GM21360 (cell line): Measurements from ENCODE around the gene HBS1L.

ENCODE experiments used
- ATAC-seq: cut with Tn5 transposase; IDR thresholded peaks from one replicate; pipeline ENCODE4 v1.9.1; 2021; ENCODE audit warnings: mild to moderate bottlenecking, moderate library complexity; ENCODE audit not compliant: unreplicated experiment

HBS1L gene

DNA sequence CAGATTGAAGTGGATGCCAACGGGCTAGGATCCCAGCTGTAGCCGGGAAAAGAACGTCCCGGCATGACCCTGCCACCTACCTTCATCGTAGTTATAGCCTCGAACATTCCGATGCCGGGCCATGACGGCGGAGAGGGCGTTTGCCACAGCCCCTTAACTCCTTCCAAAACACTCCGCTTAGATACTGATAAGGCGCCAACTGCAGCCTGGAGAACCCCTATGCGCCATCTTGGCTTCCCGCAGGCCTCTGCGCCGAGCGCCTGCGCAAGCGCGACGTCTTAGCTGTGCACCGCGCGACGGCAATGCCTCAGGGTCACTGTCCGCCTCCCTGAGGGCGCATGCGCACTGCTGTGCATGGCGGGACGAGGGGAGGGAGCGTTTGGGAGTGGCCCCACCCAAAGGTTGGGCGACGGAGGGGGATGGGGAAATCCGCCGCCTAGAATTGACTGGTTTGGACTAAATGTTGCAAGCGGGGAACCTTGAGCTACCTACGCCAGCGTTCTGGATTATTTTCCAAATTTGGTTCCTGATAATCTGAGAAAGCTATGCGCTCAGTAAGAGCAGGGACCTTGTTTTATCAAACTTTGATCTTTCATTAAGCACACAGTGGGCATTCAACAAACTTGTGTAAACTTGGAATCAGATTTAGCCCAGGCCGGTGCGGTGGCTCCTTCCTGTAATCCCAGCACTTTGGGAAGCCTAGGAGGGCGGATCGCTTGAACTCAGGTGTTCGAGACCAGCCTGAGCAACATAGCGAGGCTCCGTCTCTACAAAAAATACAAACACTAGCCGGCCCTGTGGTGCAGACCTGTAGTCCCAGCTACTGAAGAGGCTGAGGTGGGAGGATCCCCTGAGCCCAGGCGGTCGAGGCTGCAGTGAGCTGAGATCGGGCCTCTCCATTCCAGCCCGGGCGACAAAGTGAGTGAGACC, at the start of gene HBS1L:
Gene HBS1L (minus strand): TSS at position 254 of the 930 bp plus-strand sequence. CDS start 131 bp downstream, at position 123.
- ATAC-seq, result peak; percentile 95

DNA sequence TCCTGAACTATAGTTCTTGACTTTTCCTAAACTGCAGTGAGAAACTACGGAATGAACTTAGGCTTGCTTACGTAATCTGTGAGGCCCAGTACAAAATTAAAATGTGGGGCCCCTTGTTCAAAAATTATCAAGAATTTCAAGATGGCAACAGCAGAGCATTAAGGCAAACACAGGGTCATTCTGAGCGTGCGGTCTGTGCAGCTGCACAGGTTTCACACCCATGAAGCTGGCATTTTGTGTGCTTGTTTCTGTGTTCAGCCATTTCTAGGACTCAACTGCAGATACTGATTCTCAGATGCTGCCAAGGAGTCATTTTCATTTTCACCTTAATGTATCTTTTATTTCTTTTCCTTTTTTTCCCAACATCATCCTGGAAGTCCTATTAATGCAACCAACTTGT, 49.6 kb upstream of the HBS1L start:
- ATAC-seq, result no peak

DNA sequence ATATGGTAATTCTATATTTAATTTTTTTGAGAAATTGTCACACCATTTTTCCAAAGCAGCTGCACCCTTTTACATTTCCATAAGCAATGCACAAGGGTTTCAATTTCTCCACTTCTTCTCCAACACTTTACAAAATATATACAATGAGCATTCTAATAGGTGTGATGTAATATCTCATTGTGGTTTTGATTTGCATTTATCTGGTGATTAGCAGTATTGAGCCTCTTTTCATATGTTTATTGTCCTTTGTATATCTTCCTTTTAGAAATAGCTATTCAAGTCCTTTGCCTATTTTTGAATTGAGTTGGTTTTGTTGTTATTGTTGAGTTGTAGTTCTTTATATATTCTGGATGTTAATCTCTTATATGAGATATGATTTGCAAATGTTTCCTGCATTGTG, 47.6 kb upstream of the HBS1L start:
- no peak for ATAC-seq

DNA sequence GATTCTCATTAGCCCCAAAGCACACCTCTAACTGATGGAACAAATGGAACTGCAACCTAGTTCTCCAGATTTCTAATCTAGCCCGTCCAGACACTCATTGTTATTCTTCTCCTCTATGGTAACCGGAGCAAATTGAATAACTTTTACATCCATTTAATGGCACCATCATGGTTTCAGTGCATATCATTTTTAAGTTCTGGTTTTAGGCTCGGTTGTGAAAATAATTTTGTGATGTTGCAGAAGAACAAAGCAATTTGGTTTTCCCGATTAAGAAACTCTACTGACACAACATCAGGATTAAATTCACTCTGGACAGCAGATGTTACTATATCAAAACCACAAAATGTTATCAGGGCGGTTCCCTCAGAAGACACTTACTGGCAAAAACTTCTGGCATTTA, 42.5 kb upstream of the HBS1L start:
- ATAC-seq, result no peak

DNA sequence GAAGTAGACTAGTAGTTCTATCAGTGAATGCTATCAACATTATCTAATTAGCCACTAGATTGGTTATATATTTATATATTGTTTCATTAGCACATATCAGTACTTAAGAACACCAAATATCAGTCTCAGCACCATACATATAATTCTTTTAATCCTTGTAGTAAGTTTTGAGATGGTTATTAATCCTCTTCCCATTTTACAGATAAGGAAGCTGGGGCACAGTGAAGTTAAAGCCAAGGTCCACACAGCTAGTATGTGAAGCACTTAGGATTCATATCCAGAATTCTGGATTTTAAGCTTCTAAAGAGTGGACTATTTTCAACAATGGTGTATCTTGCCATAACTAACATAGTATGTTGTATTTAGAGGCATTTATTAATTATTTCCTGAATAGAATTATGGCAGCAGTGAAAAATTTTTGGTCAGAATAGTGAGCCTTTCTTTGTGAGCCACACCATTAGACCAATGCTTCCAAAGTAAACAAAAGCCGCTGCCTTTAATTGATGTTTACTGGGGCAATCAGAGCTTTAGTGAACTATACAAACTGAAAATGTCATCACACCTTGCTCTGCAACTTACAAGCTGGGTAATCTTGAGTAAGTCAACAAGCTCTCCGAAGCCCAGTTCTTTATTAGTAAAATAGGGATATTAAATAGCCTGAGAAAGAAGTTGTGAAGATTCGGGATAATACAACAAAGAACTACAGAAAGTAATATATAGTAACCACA, 41.9 kb upstream of the HBS1L start:
- ATAC-seq, result no peak

DNA sequence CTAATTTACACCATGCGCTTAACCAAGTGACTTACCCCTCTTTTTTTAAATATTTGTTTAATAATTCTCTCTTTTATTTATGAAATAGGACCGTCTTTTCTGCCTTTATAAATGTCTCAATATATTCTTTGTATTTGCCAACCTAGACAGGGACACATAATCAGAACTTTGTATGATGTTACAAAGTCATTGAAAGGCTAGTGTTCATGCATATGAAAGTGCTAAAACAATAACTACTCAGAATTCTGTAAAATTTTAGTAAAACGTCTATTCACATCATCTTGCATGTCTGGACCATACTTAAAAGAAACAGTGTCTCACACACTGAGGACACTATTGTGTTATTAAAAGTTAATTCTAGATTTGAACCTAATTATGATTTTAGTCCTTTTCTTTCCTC, 41.1 kb upstream of the HBS1L start:
- ATAC-seq, result no peak

DNA sequence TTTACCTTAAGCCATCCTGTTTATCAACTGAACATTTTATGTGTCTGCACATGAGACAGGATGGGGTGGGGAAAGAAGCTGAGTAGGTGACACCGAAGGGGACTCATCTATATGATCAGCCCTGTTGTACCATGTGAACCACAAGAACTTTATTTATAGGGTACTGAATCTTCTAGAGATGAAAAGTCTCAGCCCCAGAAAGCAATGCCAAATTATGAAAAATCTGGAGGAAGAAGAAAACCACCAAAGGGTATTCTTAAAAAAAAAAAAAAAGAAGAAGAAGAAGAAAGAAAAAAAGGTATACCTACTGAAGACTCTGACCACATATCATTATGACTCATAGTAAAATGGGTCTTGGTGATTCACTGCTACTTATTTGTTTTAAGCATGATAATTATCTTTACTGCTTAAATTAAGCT, 39.8 kb upstream of the HBS1L start:
- peak; percentile 56 for ATAC-seq

DNA sequence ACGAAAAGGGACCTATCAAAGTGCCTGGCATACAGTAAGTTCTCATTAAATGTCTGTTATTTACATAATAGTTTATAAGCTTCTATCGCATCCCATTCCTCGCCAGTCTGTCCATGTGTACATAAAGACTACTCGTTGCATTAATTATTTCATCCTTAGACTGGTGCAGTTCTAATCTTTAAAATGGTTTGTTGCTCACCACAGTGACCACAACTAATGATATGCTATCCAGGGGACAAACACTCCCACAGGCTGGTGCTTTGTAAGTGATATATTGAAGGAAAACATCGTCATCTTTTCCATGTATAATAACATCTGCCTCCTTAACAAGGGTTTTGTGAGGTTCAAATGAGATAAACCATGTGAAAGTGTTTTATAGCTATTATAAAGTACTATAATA, 39.0 kb upstream of the HBS1L start:
- ATAC-seq, result no peak

DNA sequence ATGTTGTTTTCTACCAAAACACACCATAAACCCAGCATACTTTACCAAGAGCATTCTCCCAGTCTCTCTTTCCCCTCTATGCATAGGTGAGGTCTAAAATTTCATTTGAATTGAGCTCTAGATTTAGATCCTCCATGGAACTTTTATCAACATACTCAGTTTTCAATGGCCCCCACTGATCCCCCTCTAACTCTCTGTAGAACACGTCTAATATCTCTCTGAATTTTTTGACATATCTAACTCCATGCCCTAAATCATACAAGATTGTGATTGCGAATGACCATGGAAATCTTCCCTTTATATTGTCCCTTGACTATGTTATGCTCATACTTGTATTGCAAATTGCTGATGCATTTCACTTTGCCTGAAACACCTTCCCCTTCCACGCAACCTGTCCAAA, 38.1 kb upstream of the HBS1L start:
- ATAC-seq, result no peak

DNA sequence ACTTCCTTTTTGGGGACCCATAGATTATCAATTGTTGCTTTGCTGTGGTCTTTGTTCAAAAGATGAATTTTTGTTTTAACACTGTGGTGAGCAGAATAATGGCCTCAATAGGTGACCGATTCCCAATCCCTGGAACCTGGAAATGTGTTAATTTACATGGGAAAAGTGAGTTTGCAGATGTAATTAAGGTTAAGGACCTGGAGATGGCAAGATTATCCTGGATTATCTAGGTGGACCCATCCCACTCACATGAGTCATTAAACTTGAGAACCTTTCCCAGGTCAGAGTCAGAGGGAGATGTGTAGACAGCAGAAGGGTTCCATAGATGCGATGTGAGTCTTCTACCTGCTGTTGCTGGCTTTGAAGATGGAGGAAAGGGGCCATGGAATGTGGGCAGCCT, 36.2 kb upstream of the HBS1L start:
- no peak for ATAC-seq

DNA sequence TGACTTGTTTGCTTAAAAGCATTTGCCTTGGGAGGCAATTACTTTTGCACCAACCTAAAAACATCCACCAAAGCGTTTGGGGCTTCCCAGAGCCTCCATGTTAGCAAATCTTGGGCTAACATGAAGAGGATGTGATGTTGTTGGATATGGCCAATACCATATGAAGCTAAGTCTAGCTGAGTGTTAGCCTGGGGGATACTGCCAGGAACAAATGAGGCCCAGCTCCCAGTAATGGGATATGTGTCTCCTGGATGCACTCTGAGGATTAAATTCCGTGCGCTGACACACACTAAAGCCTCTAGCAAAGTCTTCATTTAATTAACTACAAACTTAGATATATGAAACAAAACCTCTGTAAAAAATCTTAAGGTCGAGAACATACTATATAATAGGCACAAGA, 35.3 kb upstream of the HBS1L start:
- no peak for ATAC-seq

DNA sequence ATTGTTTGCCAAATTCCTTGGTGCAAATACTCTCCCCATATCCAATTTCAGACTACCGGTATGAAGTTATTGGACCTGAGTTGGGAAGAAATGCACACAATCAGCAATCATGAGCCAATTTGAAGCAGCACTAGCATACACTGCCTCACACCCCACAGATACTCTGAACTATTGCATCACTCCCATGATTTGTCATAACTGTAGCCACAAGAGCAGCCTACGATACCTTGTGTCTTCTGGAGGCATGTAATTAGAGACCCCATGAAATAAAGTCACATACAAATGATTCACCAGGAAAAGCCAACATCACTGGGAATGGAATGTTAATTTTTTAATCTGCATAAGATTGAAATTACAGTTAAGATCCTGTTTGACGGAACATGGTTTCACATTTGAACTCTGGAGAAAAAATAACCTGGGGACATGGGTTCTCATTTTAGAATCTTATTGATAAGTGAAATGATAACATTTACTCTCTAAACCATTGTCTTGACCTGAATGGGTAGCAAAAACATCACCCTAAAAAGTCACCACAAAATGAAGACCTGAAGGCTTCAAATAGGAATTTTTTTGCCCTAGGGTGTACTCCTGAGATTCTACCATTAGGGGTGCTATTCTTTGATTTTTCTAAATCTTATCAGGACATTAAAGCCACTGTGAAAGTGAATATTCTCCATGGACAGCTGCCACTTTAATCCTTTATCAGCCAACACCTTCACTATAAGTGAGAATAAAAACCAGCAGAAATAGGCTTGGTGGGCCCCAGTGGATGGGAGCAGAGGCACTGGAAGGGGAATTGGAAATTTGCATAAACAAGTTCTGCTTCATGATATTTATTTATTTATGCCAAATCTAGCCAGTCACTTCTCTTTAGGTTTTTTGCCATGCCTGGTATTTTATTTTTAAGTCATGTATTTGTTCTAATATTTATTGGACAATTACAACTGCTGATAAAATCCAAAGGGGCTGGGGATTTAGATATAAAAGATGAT, 34.5 kb upstream of the HBS1L start:
- ATAC-seq, result peak; percentile 65

DNA sequence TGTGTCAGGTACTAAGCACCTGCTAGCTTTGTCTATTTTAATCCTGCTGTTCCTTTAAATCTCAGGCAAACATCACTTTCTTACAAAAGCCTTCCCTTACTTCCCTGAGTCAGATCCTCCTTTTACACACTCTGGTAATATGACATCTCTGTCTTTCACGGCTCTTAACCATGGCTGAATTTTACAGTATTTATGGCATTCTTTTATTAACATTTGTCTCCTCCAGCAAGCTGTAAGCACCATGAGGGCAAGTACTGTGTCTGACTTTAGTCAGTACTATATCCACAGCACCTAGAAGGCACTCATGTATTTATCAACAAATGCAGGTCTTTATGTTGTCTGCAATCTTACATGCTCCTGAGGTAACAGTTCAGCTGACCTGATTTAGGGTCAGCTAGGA, 33.7 kb upstream of the HBS1L start:
- ATAC-seq, result no peak

DNA sequence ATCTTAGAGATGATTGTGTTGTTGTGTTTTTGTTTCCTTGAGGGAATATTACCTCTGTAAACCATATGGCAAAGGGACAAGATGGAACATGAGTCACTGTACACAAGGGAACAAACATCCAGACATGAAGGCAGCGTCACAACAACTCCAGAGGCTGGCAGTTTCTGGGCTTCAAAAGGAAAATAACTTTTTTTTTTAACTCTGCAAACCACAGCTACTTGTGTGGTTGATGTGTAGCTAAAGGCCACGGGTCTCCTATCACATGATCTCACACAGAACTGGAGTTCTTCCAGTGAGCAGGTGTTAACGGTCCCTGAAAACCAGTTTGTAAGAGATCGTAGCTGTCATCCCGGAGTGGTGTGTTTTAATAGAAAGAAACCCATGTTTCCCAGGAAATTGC, 33.2 kb upstream of the HBS1L start:
- ATAC-seq, result no peak

DNA sequence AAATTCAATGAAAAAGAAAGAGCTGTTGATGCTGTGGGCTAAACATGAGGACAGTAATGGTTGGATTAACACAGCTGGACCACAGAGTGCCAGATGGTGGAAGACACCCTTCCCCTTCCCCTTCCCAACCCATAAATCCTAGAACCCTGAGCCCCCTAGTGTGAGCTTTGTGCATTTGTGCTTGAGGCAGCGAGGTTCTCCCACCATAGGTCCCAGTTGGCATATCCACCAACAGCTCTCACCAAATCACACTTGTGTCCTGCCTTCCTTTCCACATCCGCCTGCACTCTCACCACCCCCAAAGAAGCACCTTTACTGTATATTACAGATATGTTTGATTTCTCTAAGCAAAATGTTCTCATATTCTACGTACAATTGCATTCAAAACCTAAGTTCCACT, 32.8 kb upstream of the HBS1L start:
- no peak for ATAC-seq

DNA sequence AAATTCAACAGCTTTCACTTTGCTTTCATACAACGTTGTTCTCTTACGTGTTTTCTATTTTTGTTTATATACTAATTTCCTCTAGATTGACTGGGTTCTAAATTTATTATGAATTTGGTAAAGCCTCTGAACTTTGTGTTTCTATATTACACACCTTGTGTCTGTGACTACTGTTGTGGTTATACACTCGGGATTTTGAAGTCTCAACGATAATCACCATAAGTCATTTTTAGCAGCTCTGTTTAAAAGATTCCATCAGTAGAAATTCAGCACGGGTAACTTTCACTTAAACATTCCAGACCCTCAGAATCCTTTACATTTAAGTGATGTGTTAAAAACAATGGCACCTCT, 31.8 kb upstream of the HBS1L start:
- no peak for ATAC-seq

DNA sequence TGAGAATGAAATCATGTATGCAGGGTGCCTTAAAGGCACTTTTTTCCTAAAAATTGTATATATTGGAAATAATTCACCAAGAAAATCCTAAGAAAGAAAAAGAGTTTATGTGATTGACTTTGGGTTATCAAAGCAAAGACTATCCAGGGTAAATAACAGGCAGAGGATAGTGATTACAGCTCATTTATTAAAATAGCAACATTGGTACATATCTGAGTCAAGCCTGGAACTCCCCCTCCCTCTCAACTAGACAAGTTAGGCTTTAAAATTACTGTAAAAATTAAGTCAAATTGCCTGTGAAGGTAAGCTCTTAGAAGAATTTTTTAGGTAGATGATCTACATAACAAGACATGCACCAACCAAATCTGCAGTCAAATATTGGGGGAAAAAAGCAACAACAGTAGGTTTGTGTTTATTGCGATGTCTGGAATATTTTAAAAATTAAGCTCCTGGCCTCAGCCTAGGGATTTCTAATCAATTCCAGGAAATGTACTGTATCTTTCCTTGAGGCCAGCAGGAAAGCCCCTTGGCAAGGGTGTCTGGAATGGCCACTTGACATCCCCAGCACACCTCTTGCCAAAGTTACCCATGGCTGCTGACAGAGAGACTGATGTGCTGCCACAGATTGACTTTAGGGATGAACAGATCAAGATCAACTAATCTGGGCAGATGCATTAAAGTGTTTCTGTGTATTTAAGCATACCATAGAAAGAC, 31.2 kb upstream of the HBS1L start:
- no peak for ATAC-seq

DNA sequence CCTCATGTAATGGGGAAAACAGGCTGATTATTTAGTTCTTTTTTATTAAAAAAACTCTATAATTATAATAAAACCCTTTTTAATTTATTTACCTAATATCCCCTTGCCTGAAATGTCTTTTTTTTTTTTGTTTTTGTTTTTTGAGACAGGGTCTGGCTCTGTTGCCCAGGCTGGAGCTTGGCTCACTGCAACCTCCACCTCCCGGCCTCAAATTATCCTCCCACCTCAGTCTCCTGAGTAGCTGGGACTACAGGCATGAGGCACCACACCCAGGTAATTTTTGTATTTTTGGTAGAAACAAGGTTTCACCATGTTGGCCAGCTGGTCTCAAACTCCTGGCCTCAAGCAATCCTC, 30.3 kb upstream of the HBS1L start:
- ATAC-seq, result no peak

DNA sequence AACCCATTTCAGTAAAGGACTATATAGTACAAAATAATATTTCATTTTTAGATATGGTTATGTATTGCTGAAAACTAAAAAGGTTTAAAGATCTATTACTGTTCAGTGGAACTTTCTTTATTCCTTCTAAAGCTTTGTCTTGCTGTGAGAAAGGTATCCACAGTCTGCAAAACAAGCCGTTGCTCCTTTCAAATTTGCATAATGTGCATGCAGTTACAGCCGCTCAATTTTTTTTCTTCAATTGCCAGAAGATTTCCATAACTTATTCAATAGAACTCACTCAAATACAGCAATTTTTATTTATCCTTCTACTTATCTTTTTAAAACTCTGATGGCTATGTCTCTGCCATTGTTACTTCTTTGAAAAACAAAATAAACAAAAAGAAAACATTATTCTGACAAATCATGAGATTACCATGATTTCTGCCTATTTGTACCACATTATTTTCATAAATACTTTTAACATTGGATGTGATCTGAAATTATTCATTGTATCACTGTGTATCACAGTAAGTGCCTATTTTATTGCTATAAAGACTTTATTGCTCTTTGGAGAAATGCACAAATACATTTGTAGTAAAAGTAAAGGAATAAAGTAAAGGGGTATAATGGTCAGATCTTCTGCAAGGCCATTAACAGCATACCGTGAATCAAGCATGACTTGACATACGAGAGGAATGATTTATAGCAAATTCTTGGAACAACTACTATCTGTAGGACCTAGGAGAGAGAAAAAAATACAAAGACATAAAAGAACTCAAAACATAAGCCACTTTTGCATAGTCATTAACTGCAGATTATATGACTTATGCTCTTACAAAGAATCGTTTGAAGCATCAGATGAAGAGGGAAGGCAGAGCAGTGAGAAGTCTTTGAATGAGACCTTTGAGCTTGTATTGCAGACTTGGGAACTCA, 29.6 kb upstream of the HBS1L start:
- no peak for ATAC-seq

DNA sequence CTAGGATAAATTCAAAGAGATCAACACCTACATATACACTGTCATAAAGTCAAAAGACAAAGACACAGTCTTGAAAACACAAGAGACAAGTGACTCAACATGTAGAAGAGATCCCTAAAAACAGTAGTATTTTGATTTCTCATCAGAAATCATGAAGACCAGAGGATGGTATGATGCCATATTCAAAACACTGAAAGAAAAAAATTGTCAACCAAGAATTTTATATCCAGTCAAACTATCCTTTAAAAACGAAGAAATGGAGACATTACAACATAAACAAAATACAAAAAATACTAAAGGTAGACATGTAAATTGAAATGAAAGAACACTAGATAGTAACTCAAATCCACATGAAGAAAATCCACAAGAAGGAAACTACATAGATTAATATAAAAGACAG, 27.3 kb upstream of the HBS1L start:
- ATAC-seq, result no peak
